Natural killer cell (primary cell): ENCODE data around the gene USF3. TPM values are rescaled to one million over a fixed set of nuclear protein-coding genes. Genes with fewer than 3 reads are reported as not detected.

ENCODE experiments used
- ATAC-seq, 3 donors: fragments of 150-1000 bp in 2 of 3; fragments of 200-7000 bp in 1 of 3; cut with Tn5 transposase; 1 replicate in 1 of 3; 2 replicates in 2 of 3; pipeline ENCODE4 v1.10.0; 2021; ENCODE audit warnings: mild to moderate bottlenecking in 2 of 3, moderate library complexity in 2 of 3
- DNase-seq, 2 donors: peaks; one replicate each; pipeline versions ENCODE4 v3.0.0 to v3.0.0-alpha.2; 2013 to 2021; ENCODE audit warnings: mixed read lengths in 1 of 2
- H3K27ac ChIP-seq: one replicate; pipeline ENCODE4 v1.5.1; 2013; ENCODE audit warnings: mild to moderate bottlenecking, low read length
- H3K27me3 ChIP-seq: one replicate; pipeline ENCODE4 v1.6.1; 2013; ENCODE audit warnings: low read length; ENCODE audit not compliant: control insufficient read depth, insufficient read depth
- H3K36me3 ChIP-seq: one replicate; pipeline ENCODE4 v1.6.1; 2013; ENCODE audit warnings: low read length; ENCODE audit not compliant: control insufficient read depth, insufficient read depth
- H3K4me1 ChIP-seq: one replicate; pipeline ENCODE4 v1.6.1; 2013; ENCODE audit warnings: low read length; ENCODE audit not compliant: control insufficient read depth, insufficient read depth
- H3K4me3 ChIP-seq: one replicate; pipeline ENCODE4 v1.5.1; 2013; ENCODE audit warnings: low read length
- H3K9me3 ChIP-seq: one replicate; pipeline ENCODE4 v1.6.1; 2013; ENCODE audit warnings: low read length; ENCODE audit not compliant: control insufficient read depth, insufficient read depth
- H3K27ac Mint-ChIP-seq, 2 donors: one replicate each; pipeline ENCODE4 v1.8.0; 2022; ENCODE audit warnings: mild to moderate bottlenecking in 2 of 2, mixed read lengths in 2 of 2, moderate library complexity in 1 of 2
- H3K27me3 Mint-ChIP-seq, 2 donors: one replicate each; pipeline ENCODE4 v1.8.0; 2022; ENCODE audit warnings: low read depth in 2 of 2, mixed read lengths in 2 of 2
- H3K36me3 Mint-ChIP-seq: one replicate; pipeline ENCODE4 v1.8.0; 2022; ENCODE audit warnings: mixed read lengths
- H3K4me1 Mint-ChIP-seq, 2 donors: one replicate each; pipeline ENCODE4 v1.8.0; 2022; ENCODE audit warnings: mixed read lengths in 2 of 2
- H3K4me3 Mint-ChIP-seq: one replicate; pipeline ENCODE4 v1.8.0; 2022; ENCODE audit warnings: mild to moderate bottlenecking, moderate library complexity, mixed read lengths
- H3K9me3 Mint-ChIP-seq, 2 donors: one replicate each; pipeline ENCODE4 v1.8.0; 2022; ENCODE audit warnings: mixed read lengths in 2 of 2
- CTCF ChIP-seq: fragments of 200-600 bp; IDR thresholded peaks from one replicate; pipeline ENCODE4 v1.8.0; 2022; ENCODE audit warnings: antibody characterized with exemption
- WGBS: methylation state at CpG from one replicate; pipeline ENCODE4 v1.1.7; 2013; ENCODE audit warnings: missing lambda C conversion rate; ENCODE audit not compliant: insufficient coverage; 5-methylcytosine and 5-hydroxymethylcytosine counted together
- intact Hi-C: fragments of 100-400 bp; cut with micrococcal nuclease; formaldehyde crosslinking; loops from one replicate; pipeline ENCODE4 v1.14.2; 2022
- total RNA-seq, 4 donors: library from RNA; stranded (reverse); fragments of 120-200 nt in 1 of 4; gene quantifications; one replicate each; pipeline versions ENCODE4 v1.2.3 to v1.2.4, GENCODE V29; 2013 to 2022

The USF3 gene
- total RNA-seq, 3 donors from 2014 or later (not counting 1 experiment from before 2014, with no cell fraction given), result 38.0 to 43.0 (median 41.8) TPM

GRCh38 chr3:113707835-113708234 is 11.4 kb upstream of the USF3 start:
- Mint-ChIP-seq H3K36me3 (no peaks in the 10 kb centered on the region), H3K27ac (no peak overlapping the region), H3K27me3 (peaks cover 4 to 7% of the 10 kb centered on the region in 2 donors), H3K4me3 (no peak overlapping the region), H3K9me3 (no peaks in the 10 kb centered on the region), H3K4me1 (no peaks in the 10 kb centered on the region)
- H3K27me3 ChIP-seq, result peaks cover 4% of the 10 kb centered on the region
- intact Hi-C loops, result no loop called here
- H3K4me3 ChIP-seq, result no peak overlapping the region
- WGBS, result 83% methylated on average over 4 of the region's 4 CpGs
- no peak overlapping the region for H3K27ac ChIP-seq
- no peaks in the 10 kb centered on the region for H3K36me3 ChIP-seq
- H3K9me3 ChIP-seq, result no peaks in the 10 kb centered on the region
- ATAC-seq (no peak), DNase-seq (no peak)
- H3K4me1 ChIP-seq, result no peaks in the 10 kb centered on the region
- TF ChIP-seq CTCF, result no peak

GRCh38 chr3:113698956-113699355 is 2.5 kb upstream of the USF3 start:
- DNase-seq (peak in 1 of 2 donors; percentile 31), ATAC-seq (no peak)
- intact Hi-C loops, result loop anchor here (5.0 to 10.0 kb wide), 3 partner anchors 184 to 1448 kb away; partner anchors contain the start of genes SPICE1 and ZBTB20
- H3K9me3 ChIP-seq, result no peaks in the 10 kb centered on the region
- H3K4me1 ChIP-seq, result peaks cover 9% of the 10 kb centered on the region
- H3K9me3 Mint-ChIP-seq, result no peaks in the 10 kb centered on the region
- peak overlapping the region; percentile 73 for H3K4me3 Mint-ChIP-seq
- no peaks in the 10 kb centered on the region for H3K27me3 Mint-ChIP-seq
- 57% methylated on average over 24 of the region's 24 CpGs for WGBS
- no peak overlapping the region for H3K4me3 ChIP-seq
- TF ChIP-seq CTCF, result no peak
- no peaks in the 10 kb centered on the region for H3K27me3 ChIP-seq
- H3K36me3 Mint-ChIP-seq, result no peaks in the 10 kb centered on the region
- H3K27ac ChIP-seq, result no peak overlapping the region
- no peaks in the 10 kb centered on the region for H3K36me3 ChIP-seq
- H3K4me1 Mint-ChIP-seq, result peaks cover 11 to 12% of the 10 kb centered on the region in 2 donors
- no peak overlapping the region for H3K27ac Mint-ChIP-seq

DNA sequence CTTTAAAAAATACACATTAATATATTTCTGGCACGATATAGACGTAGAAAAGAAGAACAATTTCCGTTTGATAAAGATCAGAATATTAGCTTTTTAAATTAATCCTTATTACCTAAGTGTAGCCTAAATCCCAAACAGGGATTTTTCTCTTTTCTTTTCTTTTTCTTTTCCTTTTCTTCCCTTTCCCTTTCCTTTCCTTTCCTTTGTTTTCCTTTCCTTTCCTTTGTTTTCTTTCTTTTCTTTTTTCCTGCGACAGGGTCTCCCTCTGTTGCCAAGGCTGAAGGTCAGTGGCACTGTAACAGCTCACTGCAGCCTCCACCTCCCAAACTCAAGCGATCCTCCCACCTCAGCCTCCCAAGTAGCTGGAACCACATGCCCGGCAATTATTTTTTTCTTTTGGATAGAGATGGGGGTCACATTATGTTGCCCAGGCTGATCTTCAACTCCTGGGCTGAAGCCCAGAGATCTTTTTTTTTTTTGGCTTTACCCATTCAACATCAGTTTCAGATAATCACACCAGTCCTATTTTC is 1.8 kb upstream of the USF3 start:
- TF ChIP-seq CTCF, result no peak
- intact Hi-C loops, result loop anchor here (5.0 to 10.0 kb wide), 3 partner anchors 183 to 1449 kb away; partner anchors contain the start of genes SPICE1 and ZBTB20
- no peak for DNase-seq
- H3K36me3 Mint-ChIP-seq, result no peaks in the 10 kb centered on the region
- no peaks in the 10 kb centered on the region for H3K36me3 ChIP-seq
- peaks cover 9% of the 10 kb centered on the region for H3K4me1 ChIP-seq
- no peaks in the 10 kb centered on the region for H3K9me3 Mint-ChIP-seq
- WGBS, result 92% methylated on average over 6 of the region's 6 CpGs
- H3K9me3 ChIP-seq, result no peaks in the 10 kb centered on the region
- H3K4me3 ChIP-seq, result no peak overlapping the region
- no peak overlapping the region for H3K27ac ChIP-seq
- no peaks in the 10 kb centered on the region for H3K27me3 ChIP-seq
- H3K4me1 Mint-ChIP-seq, result peaks cover 17 to 18% of the 10 kb centered on the region in 2 donors
- ATAC-seq, result no peak
- H3K27ac Mint-ChIP-seq, result no peak overlapping the region
- no peaks in the 10 kb centered on the region for H3K27me3 Mint-ChIP-seq
- no peak overlapping the region for H3K4me3 Mint-ChIP-seq
